SU-DHL-6 (cell line): ENCODE results near the gene MCOLN1.

ENCODE experiments used
- CTCF ChIP-seq: fragments of 200-600 bp; sonication (generic); IDR thresholded peaks from one replicate; pipeline ENCODE4 v1.5.1; 2017; ENCODE audit warnings: antibody characterized with exemption, mild to moderate bottlenecking, low read length, moderate library complexity; ENCODE audit not compliant: insufficient read depth, poor library complexity, severe bottlenecking
- EZH2phosphoT487 ChIP-seq: fragments of 200-600 bp; sonication (generic), shearing (Covaris generic); conservative IDR thresholded peaks from 2 replicates; pipeline ENCODE4 v1.6.1; 2018; ENCODE audit warnings: mild to moderate bottlenecking, antibody characterized with exemption, low read length, moderate library complexity, mixed read lengths

DNA sequence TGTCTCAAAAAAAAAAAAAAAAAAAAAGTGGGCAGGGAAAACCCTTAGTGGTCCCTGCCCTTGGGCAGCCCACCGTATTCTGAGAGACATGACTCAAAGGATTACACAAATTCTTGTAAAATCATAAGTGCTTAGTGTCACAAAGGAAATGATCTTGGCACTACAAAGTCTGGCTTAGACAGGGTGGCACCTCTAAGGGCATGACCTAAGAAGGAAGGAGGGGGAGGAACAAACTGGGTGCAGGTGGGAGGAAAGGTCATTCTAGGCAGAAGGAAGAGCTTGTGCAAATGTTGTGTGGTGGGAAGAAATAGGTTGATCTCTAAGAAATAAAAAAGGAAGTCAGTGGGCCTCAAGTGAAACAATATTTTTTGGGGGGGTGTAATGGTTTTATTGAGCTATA, 23.5 kb downstream of the MCOLN1 start:
- TF ChIP-seq CTCF (no peak), EZH2phosphoT487 (no peak)
